SK-N-MC (cell line): ENCODE data around the gene MAFG.

Source experiments
- EZH2 ChIP-seq: fragments of 200-600 bp; sonication (generic); IDR thresholded peaks from one replicate; pipeline ENCODE4 v1.6.1; 2017; ENCODE audit warnings: antibody characterized with exemption
- FOXP2 ChIP-seq: optimal IDR thresholded peaks from 2 replicates; pipeline ENCODE3; 2011; ENCODE audit warnings: mild to moderate bottlenecking, moderate library complexity; ENCODE audit not compliant: insufficient read depth; ENCODE audit errors: extremely low read length, control extremely low read depth
- POLR2AphosphoS5 ChIP-seq: IDR thresholded peaks from 2 replicates; pipeline ENCODE4 v1.6.1; 2012; ENCODE audit warnings: mild to moderate bottlenecking, low read depth, low read length, borderline replicate concordance

GRCh38 chr17:81967244-81967532, 39.7 kb upstream of the MAFG start:
- no peak for TF ChIP-seq POLR2AphosphoS5
- TF ChIP-seq EZH2: no peak
- TF ChIP-seq FOXP2: no peak
